Measurements from ENCODE around the gene UTP4.

The UTP4 gene

GRCh38 chr16:69179328-69180010, 47.0 kb downstream of the UTP4 start:
- no peak for DNase-seq (ENCODE audit: extremely low read depth, insufficient read length)
- H3K27me3 ChIP-seq (replicated peaks; ENCODE audit: control insufficient read depth, insufficient read depth, low read length) = no peaks in the 10 kb centered on the region
- H3K4me3 ChIP-seq (replicated peaks; ENCODE audit: low read depth, low read length) = no peak overlapping the region
- H3K36me3 ChIP-seq (ENCODE audit: control insufficient read depth, insufficient read depth, low read length) = no peaks in the 10 kb centered on the region; the same call in none of the 2 replicates
- no peak for TF ChIP-seq CTCF (IDR thresholded peaks at IDR 0.05; ENCODE audit: insufficient read depth, low read length, poor library complexity, severe bottlenecking)

DNA sequence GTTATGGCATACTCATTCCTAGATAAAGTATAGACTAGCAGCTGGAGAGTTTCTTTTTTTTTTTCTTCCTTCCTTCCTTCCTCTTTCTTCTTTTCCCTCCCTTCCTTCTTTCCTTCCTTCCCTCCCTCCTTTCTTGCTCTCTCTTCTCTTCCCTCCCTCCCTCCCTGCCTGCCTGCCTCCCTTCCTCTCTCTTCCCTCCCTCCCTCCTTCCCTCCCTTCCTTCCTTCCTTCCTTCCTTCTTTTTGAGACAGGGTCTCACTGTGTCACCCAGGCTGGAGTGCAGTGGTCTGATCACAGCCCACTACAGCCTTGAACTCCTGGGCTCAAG, 47.5 kb downstream of the UTP4 start:
- no peak for DNase-seq (ENCODE audit: extremely low read depth, insufficient read length)
- TF ChIP-seq CTCF (IDR thresholded peaks at IDR 0.05; ENCODE audit: insufficient read depth, low read length, poor library complexity, severe bottlenecking) = no peak
- no peak overlapping the region for H3K4me3 ChIP-seq (replicated peaks; ENCODE audit: low read depth, low read length)
- H3K27me3 ChIP-seq (replicated peaks; ENCODE audit: control insufficient read depth, insufficient read depth, low read length) = no peaks in the 10 kb centered on the region
- no peaks in the 10 kb centered on the region; the same call in none of the 2 replicates for H3K36me3 ChIP-seq (ENCODE audit: control insufficient read depth, insufficient read depth, low read length)

GRCh38 chr16:69182730-69183416, 50.4 kb downstream of the UTP4 start:
- no peak for DNase-seq (ENCODE audit: extremely low read depth, insufficient read length)
- no peaks in the 10 kb centered on the region for H3K27me3 ChIP-seq (replicated peaks; ENCODE audit: control insufficient read depth, insufficient read depth, low read length)
- no peaks in the 10 kb centered on the region for H3K36me3 ChIP-seq (ENCODE audit: control insufficient read depth, insufficient read depth, low read length)
- no peak for TF ChIP-seq CTCF (IDR thresholded peaks at IDR 0.05; ENCODE audit: insufficient read depth, low read length, poor library complexity, severe bottlenecking)
- H3K4me3 ChIP-seq (replicated peaks; ENCODE audit: low read depth, low read length) = no peak overlapping the region

GRCh38 chr16:69186642-69187445, 54.4 kb downstream of the UTP4 start, which contains the start of gene SNTB2:
SNTB2 (plus strand) TSS chr16:69187164; CDS start chr16:69187167, 3 bp downstream.
- DNase-seq (ENCODE audit: extremely low read depth, insufficient read length) = peak; percentile 92
- H3K36me3 ChIP-seq (ENCODE audit: control insufficient read depth, insufficient read depth, low read length) = no peaks in the 10 kb centered on the region
- H3K27me3 ChIP-seq (replicated peaks; ENCODE audit: control insufficient read depth, insufficient read depth, low read length) = no peaks in the 10 kb centered on the region
- TF ChIP-seq CTCF (IDR thresholded peaks at IDR 0.05; ENCODE audit: insufficient read depth, low read length, poor library complexity, severe bottlenecking) = no peak
- peak within 1 kb of the TSS; percentile 78 for H3K4me3 ChIP-seq (replicated peaks; ENCODE audit: low read depth, low read length)

DNA sequence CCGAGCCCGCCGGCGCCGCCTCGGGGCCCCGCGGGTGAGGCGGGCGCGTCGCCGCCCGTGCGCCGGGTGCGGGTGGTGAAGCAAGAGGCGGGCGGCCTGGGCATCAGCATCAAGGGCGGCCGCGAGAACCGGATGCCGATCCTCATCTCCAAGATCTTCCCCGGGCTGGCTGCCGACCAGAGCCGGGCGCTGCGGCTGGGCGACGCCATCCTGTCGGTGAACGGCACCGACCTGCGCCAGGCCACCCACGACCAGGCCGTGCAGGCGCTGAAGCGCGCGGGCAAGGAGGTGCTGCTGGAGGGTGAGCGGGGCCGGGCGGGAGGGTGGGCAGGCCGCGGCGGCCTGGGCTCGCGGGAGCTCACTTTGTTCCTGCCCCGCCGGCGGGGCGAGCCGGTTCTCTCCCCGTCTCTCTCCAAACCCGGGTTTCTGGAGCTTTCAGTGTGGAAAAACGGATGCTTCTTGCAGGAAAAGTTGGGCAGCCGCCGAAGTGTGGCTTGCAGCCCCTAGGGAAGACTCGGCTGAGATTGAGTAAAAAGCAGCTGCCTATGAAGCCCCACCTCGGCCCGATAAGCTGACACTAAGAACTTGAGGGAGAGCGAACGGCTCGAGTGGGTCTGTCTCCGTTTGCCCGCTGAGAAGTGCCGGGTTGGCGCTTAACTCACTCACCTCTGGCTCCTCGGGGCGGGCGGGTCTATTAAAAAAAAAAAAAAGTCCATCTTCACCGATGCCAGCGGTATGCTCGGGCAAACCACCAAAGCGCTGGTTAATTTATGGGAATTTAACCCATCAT, 55.2 kb downstream of the UTP4 start:
- no peak for TF ChIP-seq CTCF (IDR thresholded peaks at IDR 0.05; ENCODE audit: insufficient read depth, low read length, poor library complexity, severe bottlenecking)
- Histone ChIP-seq H3K36me3 (ENCODE audit: control insufficient read depth, insufficient read depth, low read length) (no peaks in the 10 kb centered on the region), H3K27me3 (replicated peaks; ENCODE audit: control insufficient read depth, insufficient read depth, low read length) (no peaks in the 10 kb centered on the region), H3K4me3 (replicated peaks; ENCODE audit: low read depth, low read length) (peak overlapping the region; percentile 78)
- peak; percentile 70 for DNase-seq (ENCODE audit: extremely low read depth, insufficient read length)

Data from GM06990 (cell line).